ENCODE results near the gene PEMT. TPM values are rescaled to one million over a fixed set of nuclear protein-coding genes. Genes with fewer than 3 reads are reported as not detected.
A peak's percentile ranks its signal among the peaks of the same experiment; 100 is the strongest.

The PEMT gene
- total and polyA plus RNA-seq, 2 experiments from 2014 or later: 54.8 to 55.2 TPM

GRCh38 chr17:17626151-17626805 lies 34.8 kb upstream of the PEMT start:
- peak overlapping the region; percentile 61 for H3K4me2 ChIP-seq
- Mint-ChIP-seq H3K4me1 (peaks cover 28% of the 10 kb centered on the region), H3K27me3 (ENCODE audit: insufficient read depth, low read depth, poor library complexity) (peaks cover 8% of the 10 kb centered on the region), H3K4me3 (peak overlapping the region; percentile 50), H3K27ac (peak overlapping the region; percentile 80; the same call in 1 of the 2 replicates), H3K36me3 (ENCODE audit: low read depth) (no peaks in the 10 kb centered on the region), H3K9me3 (no peaks in the 10 kb centered on the region; the same call in 2 of the 3 replicates)
- H3K9me2 ChIP-seq (ENCODE audit: insufficient read depth): no peaks in the 10 kb centered on the region
- no peaks in the 10 kb centered on the region for H3K79me2 ChIP-seq (replicated peaks; ENCODE audit: insufficient read depth)
- H4K20me1 ChIP-seq (replicated peaks; ENCODE audit: insufficient read depth): no peaks in the 10 kb centered on the region
- peak; percentile 81 for DNase-seq (ENCODE audit: low spot score)
- peak overlapping the region; percentile 15 for H3K4me3 ChIP-seq
- TF ChIP-seq JUNB (IDR thresholded peaks at IDR 0.05; ENCODE audit: unreplicated experiment) (no peak), ZNF114 (CRISPR knock-in tag; IDR thresholded peaks at IDR 0.05) (no peak), ZNF331 (CRISPR knock-in tag; IDR thresholded peaks at IDR 0.05; ENCODE audit: low read depth) (no peak), ZNF462 (CRISPR knock-in tag; IDR thresholded peaks at IDR 0.05) (peak; percentile 33; the same call in 1 of the 2 replicates)
- no peaks in the 10 kb centered on the region for H3K36me3 ChIP-seq (ENCODE audit: insufficient read depth)
- H3K27ac ChIP-seq (ENCODE audit: low read depth): 0 out of 2 replicates have a peak overlapping the region, but pooled peaks have one; percentile 23
- peaks cover 26% of the 10 kb centered on the region for H3K4me1 ChIP-seq (ENCODE audit: insufficient read depth)
- H3F3A ChIP-seq (replicated peaks; ENCODE audit: low read depth): peaks cover 10% of the 10 kb centered on the region; the same call in 1 of the 2 replicates
- peak overlapping the region; percentile 95 for H2AFZ ChIP-seq
- ATAC-seq: peak; percentile 90
- no peaks in the 10 kb centered on the region for H3K27me3 ChIP-seq (ENCODE audit: insufficient read depth)

- DNase-seq (ENCODE audit: low spot score) (no peak), ATAC-seq (no peak)
- Histone ChIP-seq H3K27ac (ENCODE audit: low read depth) (no peak overlapping the region), H3K4me2 (no peak overlapping the region), H3K9me2 (ENCODE audit: insufficient read depth) (no peaks in the 10 kb centered on the region), H3K4me1 (ENCODE audit: insufficient read depth) (peaks cover 26% of the 10 kb centered on the region), H3F3A (replicated peaks; ENCODE audit: low read depth) (peaks cover 10% of the 10 kb centered on the region; the same call in 1 of the 2 replicates), H2AFZ (no peak overlapping the region), H3K27me3 (ENCODE audit: insufficient read depth) (no peaks in the 10 kb centered on the region), H3K79me2 (replicated peaks; ENCODE audit: insufficient read depth) (no peaks in the 10 kb centered on the region), H3K36me3 (ENCODE audit: insufficient read depth) (no peaks in the 10 kb centered on the region), H4K20me1 (replicated peaks; ENCODE audit: insufficient read depth) (no peaks in the 10 kb centered on the region), H3K4me3 (no peak overlapping the region)
- no peaks in the 10 kb centered on the region; the same call in 2 of the 3 replicates for H3K9me3 Mint-ChIP-seq
- H3K36me3 Mint-ChIP-seq (ENCODE audit: low read depth): no peaks in the 10 kb centered on the region
- peaks cover 8% of the 10 kb centered on the region for H3K27me3 Mint-ChIP-seq (ENCODE audit: insufficient read depth, low read depth, poor library complexity)
- H3K27ac Mint-ChIP-seq: no peak overlapping the region
- H3K4me3 Mint-ChIP-seq: no peak overlapping the region
- H3K4me1 Mint-ChIP-seq: peaks cover 28% of the 10 kb centered on the region
- TF ChIP-seq ZNF331 (CRISPR knock-in tag; IDR thresholded peaks at IDR 0.05; ENCODE audit: low read depth): no peak
- no peak for TF ChIP-seq REST (IDR thresholded peaks at IDR 0.05; ENCODE audit: unreplicated experiment)
- no peak for TF ChIP-seq CREB1 (CRISPR knock-in tag; IDR thresholded peaks at IDR 0.05; ENCODE audit: low read depth)
Observed at GRCh38 chr17:17624741-17625140, 33.2 kb upstream of the PEMT start.
